Measurements from ENCODE around the gene PTPRN2.
"Not testable (repeated sequence)": the region's sequence is repeated elsewhere in the genome, so short reads cannot be mapped to it uniquely, and the experiment has no call there.

Gene PTPRN2

DNA sequence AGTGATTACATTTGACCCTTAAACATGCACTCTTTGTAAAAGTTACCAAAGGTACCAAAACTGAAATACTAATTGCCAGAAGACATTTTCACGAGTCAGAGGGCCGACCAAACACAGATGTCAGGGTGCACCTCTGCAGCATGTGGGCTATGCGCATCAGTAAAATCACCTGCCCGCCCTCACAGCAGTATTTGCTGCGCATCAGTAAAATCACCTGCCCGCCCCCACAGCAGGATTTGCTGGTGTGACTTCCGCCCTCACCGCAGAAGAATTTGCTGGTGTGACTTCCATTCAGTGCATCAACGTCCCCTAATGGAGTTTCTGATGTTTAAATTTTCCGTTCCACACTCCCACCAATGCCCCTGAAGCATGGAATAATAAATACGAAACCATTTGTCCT, 202.9 kb downstream of the PTPRN2 start:
- TF ChIP-seq MAX (IDR thresholded peaks at IDR 0.05; ENCODE audit: low read depth, low read length), result no peak
- no peak for DNase-seq (ENCODE audit: low read depth)
- no peak overlapping the region for H3K4me3 ChIP-seq (ENCODE audit: low read depth, low read length)

GRCh38 chr7:158383665-158384064, 204.0 kb downstream of the PTPRN2 start:
- no peak overlapping the region for H3K4me3 ChIP-seq (ENCODE audit: low read depth, low read length)
- no peak for TF ChIP-seq POLR2A (IDR thresholded peaks at IDR 0.05; ENCODE audit: extremely low read depth, insufficient read length)
- TF ChIP-seq, protein P1, sequence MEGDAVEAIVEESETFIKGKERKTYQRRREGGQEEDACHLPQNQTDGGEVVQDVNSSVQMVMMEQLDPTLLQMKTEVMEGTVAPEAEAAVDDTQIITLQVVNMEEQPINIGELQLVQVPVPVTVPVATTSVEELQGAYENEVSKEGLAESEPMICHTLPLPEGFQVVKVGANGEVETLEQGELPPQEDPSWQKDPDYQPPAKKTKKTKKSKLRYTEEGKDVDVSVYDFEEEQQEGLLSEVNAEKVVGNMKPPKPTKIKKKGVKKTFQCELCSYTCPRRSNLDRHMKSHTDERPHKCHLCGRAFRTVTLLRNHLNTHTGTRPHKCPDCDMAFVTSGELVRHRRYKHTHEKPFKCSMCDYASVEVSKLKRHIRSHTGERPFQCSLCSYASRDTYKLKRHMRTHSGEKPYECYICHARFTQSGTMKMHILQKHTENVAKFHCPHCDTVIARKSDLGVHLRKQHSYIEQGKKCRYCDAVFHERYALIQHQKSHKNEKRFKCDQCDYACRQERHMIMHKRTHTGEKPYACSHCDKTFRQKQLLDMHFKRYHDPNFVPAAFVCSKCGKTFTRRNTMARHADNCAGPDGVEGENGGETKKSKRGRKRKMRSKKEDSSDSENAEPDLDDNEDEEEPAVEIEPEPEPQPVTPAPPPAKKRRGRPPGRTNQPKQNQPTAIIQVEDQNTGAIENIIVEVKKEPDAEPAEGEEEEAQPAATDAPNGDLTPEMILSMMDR (IDR thresholded peaks at IDR 0.05; ENCODE audit: low read depth, low read length), result no peak
- TF ChIP-seq MYC (IDR thresholded peaks at IDR 0.05; ENCODE audit: low read depth, low read length), result no peak
- TF ChIP-seq MAX (IDR thresholded peaks at IDR 0.05; ENCODE audit: low read depth, low read length), result no peak

GRCh38 chr7:158382363-158383254, 205.0 kb downstream of the PTPRN2 start:
- H3K4me3 ChIP-seq (ENCODE audit: low read depth, low read length), result no peak overlapping the region
- DNase-seq (ENCODE audit: low read depth), result no peak
- TF ChIP-seq, protein P1 (IDR thresholded peaks at IDR 0.05; ENCODE audit: low read depth, low read length), result no peak
- TF ChIP-seq MAX (IDR thresholded peaks at IDR 0.05; ENCODE audit: low read depth, low read length) (no peak), MYC (IDR thresholded peaks at IDR 0.05; ENCODE audit: low read depth, low read length) (no peak), POLR2A (IDR thresholded peaks at IDR 0.05; ENCODE audit: extremely low read depth, insufficient read length) (no peak)

More at GRCh38 chr7:158383665-158384064, 204.0 kb downstream of the PTPRN2 start:
- no peak for DNase-seq (ENCODE audit: low read depth)

DNA sequence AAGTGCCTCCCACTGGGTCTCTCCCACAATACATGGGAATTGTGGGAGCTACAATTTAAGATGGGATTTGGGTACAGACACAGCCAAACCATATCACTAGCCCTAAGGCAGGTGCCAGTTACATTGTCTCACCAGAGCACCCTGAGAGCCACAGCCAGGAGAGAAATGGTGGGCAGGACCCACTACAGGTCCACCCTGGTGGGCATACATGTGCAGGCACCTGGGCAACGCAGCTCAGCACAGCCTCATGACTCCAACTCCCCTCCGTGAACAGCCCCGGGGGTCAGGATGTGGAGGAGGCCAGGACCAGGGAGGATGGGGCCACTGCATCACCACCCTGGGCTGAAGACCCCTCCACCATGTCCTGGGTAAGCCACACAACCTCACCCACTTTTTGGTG, 205.7 kb downstream of the PTPRN2 start:
- no peak overlapping the region for H3K4me3 ChIP-seq (ENCODE audit: low read depth, low read length)
- TF ChIP-seq MYC (IDR thresholded peaks at IDR 0.05; ENCODE audit: low read depth, low read length), result no peak
- DNase-seq (ENCODE audit: low read depth), result no peak

GRCh38 chr7:158378978-158379377, 208.6 kb downstream of the PTPRN2 start:
- no peak for DNase-seq (ENCODE audit: low read depth)
- TF ChIP-seq MAX (IDR thresholded peaks at IDR 0.05; ENCODE audit: low read depth, low read length) (no peak), POLR2A (IDR thresholded peaks at IDR 0.05; ENCODE audit: extremely low read depth, insufficient read length) (no peak), MYC (IDR thresholded peaks at IDR 0.05; ENCODE audit: low read depth, low read length) (no peak)
- TF ChIP-seq, protein P1 (IDR thresholded peaks at IDR 0.05; ENCODE audit: low read depth, low read length), result no peak
- no peak overlapping the region for H3K4me3 ChIP-seq (ENCODE audit: low read depth, low read length)

- no peak overlapping the region for H3K4me3 ChIP-seq (ENCODE audit: low read depth, low read length)
- no peak for TF ChIP-seq POLR2A (IDR thresholded peaks at IDR 0.05; ENCODE audit: extremely low read depth, insufficient read length)
- peak; percentile 41 for DNase-seq (ENCODE audit: low read depth)
Measured at GRCh38 chr7:158377800-158378623, 209.6 kb downstream of the PTPRN2 start.

- DNase-seq (ENCODE audit: low read depth); H3K4me3 ChIP-seq (ENCODE audit: low read depth, low read length): not testable (repeated sequence)
Measured at GRCh38 chr7:158376839-158377186, 210.8 kb downstream of the PTPRN2 start.

GRCh38 chr7:158376146-158376838, 211.3 kb downstream of the PTPRN2 start:
- DNase-seq (ENCODE audit: low read depth); H3K4me3 ChIP-seq (ENCODE audit: low read depth, low read length): not testable (repeated sequence)
